ENCODE measurements around the gene KIF26A. TPM values are rescaled to one million over a fixed set of nuclear protein-coding genes. Genes with fewer than 3 reads are reported as not detected.
A peak's percentile ranks its signal among the peaks of the same experiment; 100 is the strongest.

KIF26A gene
- total RNA-seq, 1 experiment from 2014 or later = 61.0 TPM

DNA sequence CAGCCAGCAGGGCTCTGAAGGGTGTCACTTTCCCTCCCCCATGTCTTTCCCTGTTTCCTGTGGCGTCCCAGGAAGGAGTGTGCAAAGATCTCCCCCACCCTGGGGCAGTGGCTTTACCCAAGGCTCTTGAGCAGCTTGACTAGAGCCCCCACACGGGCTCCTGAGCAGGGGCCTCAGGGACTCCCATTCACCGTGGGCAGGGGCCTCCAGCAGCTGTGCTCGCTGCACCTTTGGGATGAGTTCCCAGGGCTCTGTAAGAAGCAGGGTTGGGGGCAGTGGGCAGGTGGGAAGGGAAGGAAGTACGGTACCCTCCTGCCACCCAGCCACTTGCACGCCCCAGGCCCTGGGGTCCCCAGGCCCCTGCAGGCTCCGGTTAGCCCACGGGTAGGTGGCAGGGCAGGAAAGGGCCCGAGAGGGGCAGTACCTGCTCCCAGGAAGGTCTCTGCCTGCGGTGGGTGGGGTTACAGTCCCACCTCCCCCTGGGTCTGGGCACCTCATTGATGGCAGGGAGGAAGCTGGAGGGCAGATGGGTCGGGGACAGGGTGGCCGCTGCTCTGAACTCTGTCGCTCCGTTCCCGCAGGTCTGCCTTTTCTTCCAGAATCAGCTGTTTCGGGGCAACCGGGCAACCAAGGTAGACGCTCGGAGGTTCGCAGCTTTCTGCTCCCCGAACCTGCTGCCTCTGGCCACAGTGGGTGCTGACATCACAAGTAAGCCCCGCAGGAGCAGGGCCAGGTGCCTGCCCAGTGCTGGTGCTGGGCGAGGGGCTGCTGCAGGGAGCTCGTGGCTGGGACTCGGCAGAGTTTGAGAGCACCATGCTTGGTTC is 39.9 kb upstream of the KIF26A start:
- no peak overlapping the region for H3K4me3 ChIP-seq (ENCODE audit: insufficient read depth, low read depth, low read length)
- no peaks in the 10 kb centered on the region for H3K27me3 ChIP-seq (ENCODE audit: control insufficient read depth, insufficient read depth, low read length)
- no peak for DNase-seq
- no peaks in the 10 kb centered on the region for H3K36me3 ChIP-seq (replicated peaks; ENCODE audit: control insufficient read depth, insufficient read depth, low read length)

DNA sequence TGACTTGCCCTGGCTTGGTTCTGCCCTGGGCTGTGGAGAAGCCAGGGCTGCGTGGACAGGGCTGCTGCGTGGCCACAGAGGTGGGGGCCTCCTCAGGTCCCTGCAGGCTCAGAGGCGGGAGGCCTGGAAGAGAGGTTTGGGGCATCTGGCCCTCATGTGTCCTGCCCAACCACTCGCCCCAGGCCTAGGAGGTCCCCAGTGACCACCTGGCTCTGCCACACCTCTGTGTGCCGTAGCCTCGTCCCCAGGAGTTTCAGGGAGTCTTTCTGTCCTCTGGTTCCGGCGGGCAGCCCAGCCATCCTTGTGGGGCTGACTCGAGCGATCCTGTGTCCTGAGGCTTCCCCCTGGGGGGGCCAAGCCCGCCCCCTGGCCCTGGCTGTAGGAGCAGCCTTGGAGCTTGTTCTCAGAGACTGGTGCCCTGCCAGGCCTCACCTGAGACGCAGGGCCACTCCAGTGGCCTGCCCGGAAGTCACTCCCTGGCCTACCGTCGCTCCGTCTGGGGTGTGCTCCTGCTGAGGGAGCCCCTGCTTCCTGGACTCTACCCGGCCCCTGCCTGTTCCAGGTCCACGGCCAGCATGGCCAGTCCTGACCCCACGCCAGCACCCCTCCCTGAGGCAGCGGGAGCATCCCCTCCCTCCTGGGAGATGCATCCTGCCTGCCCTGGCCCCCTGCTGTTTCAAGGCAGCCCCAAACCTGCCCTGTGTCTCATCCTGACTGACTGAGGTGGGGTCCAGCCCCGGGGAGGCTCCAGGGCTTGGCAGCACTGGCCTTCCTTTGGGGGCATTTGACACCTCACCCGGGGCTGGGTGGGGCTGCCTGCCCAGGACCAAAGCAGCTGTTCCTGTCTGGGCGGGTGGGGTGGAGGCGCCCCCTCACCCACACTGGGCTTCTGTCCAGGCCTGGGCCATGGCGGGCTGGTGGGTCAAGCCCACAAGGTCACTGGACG is 39.0 kb upstream of the KIF26A start:
- no peaks in the 10 kb centered on the region for H3K36me3 ChIP-seq (replicated peaks; ENCODE audit: control insufficient read depth, insufficient read depth, low read length)
- DNase-seq = no peak
- no peak overlapping the region for H3K4me3 ChIP-seq (ENCODE audit: insufficient read depth, low read depth, low read length)
- H3K27me3 ChIP-seq (ENCODE audit: control insufficient read depth, insufficient read depth, low read length) = no peaks in the 10 kb centered on the region

- no peak for DNase-seq
- no peaks in the 10 kb centered on the region for H3K27me3 ChIP-seq (ENCODE audit: control insufficient read depth, insufficient read depth, low read length)
- no peak overlapping the region for H3K4me3 ChIP-seq (ENCODE audit: insufficient read depth, low read depth, low read length)
- H3K36me3 ChIP-seq (replicated peaks; ENCODE audit: control insufficient read depth, insufficient read depth, low read length) = no peaks in the 10 kb centered on the region
Measured at GRCh38 chr14:104100171-104101085, 38.0 kb upstream of the KIF26A start.

DNA sequence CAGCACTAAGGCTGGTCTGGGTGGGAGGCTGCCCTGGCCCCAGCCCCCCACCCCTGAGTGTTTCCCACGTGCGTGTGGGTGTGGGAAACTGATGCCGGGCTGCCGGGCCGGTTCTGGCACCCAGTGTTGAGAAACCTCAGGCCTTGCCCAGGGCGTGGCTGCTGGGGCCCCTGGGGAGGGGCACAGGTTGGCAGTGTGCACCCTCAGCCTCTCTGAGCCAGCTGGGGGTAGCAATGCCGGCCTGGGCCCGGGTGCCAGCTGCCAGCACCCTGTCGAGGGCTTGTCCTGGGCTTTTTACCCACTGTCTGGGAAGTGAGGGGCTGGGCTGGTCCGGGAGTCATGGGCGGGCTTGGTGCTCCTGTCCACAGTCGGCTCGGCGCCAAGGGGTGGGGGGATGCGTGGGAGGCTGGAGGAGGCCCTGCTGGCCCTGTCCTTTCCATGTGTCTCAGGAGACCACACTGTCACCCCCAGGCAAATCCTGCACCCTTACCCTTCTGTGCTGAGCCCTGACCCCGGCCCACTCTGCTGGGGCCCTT is 37.2 kb upstream of the KIF26A start:
- DNase-seq = no peak
- no peaks in the 10 kb centered on the region for H3K27me3 ChIP-seq (ENCODE audit: control insufficient read depth, insufficient read depth, low read length)

GRCh38 chr14:104101651-104102281 is 36.6 kb upstream of the KIF26A start:
- DNase-seq = no peak
- no peaks in the 10 kb centered on the region for H3K36me3 ChIP-seq (replicated peaks; ENCODE audit: control insufficient read depth, insufficient read depth, low read length)
- no peaks in the 10 kb centered on the region for H3K27me3 ChIP-seq (ENCODE audit: control insufficient read depth, insufficient read depth, low read length)
- H3K4me3 ChIP-seq (ENCODE audit: insufficient read depth, low read depth, low read length) = no peak overlapping the region

More for the DNA sequence above, 37.2 kb upstream of the KIF26A start:
- H3K36me3 ChIP-seq (replicated peaks; ENCODE audit: control insufficient read depth, insufficient read depth, low read length) = no peaks in the 10 kb centered on the region
- H3K4me3 ChIP-seq (ENCODE audit: insufficient read depth, low read depth, low read length) = no peak overlapping the region

DNA sequence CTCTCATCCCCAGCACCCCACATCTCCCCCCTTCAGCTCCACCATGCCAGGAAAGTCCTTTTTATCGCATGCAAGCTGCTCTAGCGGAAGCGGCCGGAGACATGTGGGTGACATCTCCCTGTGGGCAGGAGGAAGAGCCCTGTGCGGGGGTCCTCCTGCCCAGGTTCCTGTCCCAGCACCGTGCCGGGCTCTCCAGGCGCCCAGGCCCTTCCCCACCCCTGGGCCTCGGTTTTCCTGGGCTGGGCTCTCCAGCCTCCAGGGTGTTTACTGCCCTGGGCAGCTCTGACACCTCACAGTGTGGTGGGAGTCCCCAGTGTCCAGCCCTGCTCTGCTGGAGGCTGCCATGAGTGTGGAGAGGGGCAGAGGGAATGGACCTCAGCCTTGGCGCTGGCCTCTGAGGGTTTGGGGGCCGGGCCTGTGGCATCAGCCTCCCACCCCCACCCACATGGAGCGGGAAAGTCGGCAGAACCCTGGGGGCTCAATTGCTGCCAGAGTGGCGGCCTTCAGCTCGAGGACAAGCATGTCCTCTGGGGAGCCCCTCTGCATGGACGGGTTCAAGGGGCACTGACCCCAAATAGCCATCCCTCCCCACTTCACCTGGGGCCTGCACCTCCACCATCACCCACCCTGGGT is 36.0 kb upstream of the KIF26A start:
- Histone ChIP-seq H3K27me3 (ENCODE audit: control insufficient read depth, insufficient read depth, low read length) (no peaks in the 10 kb centered on the region), H3K4me3 (ENCODE audit: insufficient read depth, low read depth, low read length) (no peak overlapping the region), H3K36me3 (replicated peaks; ENCODE audit: control insufficient read depth, insufficient read depth, low read length) (no peaks in the 10 kb centered on the region)
- DNase-seq = no peak

DNA sequence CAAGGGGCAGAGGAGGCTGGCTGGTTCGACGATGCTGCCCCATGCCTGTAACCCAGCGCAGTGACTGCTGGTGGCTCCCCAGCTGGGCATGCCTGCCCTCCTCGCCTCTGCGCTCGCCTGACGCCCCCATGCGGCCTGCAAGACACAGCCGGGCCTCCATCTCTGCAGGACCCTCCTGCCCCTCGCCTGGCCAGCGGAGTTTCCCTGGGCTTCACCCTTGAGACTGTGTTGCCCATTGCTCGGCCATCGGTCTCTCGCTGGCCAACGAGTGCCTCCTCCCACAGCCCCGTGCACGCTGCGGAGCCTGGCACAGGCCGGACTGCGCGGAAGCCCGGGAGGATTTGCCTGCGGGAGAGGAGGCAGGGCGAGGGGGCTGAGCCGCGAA is 35.3 kb upstream of the KIF26A start:
- Histone ChIP-seq H3K4me3 (ENCODE audit: insufficient read depth, low read depth, low read length) (no peak overlapping the region), H3K36me3 (replicated peaks; ENCODE audit: control insufficient read depth, insufficient read depth, low read length) (no peaks in the 10 kb centered on the region), H3K27me3 (ENCODE audit: control insufficient read depth, insufficient read depth, low read length) (no peaks in the 10 kb centered on the region)
- peak; percentile 77 for DNase-seq

DNA sequence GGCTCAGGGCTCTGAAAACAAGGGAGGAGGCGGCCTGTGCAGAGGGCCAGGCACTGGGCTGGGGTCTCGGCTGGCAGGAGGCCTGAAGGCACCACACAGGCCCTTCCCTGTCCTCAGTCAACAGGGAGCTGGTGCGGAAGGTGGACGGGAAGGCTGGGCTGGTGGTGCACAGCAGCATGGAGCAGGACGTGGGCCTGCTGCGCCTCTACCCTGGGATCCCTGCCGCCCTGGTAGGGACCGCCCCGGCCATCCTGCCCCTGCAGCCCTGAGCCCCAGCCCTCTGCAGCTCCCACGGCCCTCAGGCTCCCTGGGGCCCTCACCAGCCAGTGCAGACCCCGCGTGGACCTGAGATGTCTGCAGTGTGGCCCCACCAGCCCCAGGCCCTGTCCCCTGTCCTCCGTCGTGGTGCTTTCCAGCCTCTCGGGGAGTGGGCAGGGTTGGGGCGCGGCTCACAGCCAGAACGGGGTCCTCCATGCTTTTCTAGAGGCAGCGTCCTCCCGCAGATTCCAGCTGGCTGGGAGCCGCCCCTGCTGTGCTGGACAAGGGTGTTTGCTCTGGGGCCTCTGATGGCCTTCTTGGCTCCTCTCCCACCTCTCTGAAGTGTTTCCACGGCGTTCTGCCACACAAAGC is 34.8 kb upstream of the KIF26A start:
- Histone ChIP-seq H3K36me3 (replicated peaks; ENCODE audit: control insufficient read depth, insufficient read depth, low read length) (no peaks in the 10 kb centered on the region), H3K27me3 (ENCODE audit: control insufficient read depth, insufficient read depth, low read length) (no peaks in the 10 kb centered on the region), H3K4me3 (ENCODE audit: insufficient read depth, low read depth, low read length) (no peak overlapping the region)
- DNase-seq = no peak

GRCh38 chr14:104104076-104104901 is 34.1 kb upstream of the KIF26A start:
- DNase-seq = no peak
- Histone ChIP-seq H3K4me3 (ENCODE audit: insufficient read depth, low read depth, low read length) (no peak overlapping the region), H3K36me3 (replicated peaks; ENCODE audit: control insufficient read depth, insufficient read depth, low read length) (no peaks in the 10 kb centered on the region)

DNA sequence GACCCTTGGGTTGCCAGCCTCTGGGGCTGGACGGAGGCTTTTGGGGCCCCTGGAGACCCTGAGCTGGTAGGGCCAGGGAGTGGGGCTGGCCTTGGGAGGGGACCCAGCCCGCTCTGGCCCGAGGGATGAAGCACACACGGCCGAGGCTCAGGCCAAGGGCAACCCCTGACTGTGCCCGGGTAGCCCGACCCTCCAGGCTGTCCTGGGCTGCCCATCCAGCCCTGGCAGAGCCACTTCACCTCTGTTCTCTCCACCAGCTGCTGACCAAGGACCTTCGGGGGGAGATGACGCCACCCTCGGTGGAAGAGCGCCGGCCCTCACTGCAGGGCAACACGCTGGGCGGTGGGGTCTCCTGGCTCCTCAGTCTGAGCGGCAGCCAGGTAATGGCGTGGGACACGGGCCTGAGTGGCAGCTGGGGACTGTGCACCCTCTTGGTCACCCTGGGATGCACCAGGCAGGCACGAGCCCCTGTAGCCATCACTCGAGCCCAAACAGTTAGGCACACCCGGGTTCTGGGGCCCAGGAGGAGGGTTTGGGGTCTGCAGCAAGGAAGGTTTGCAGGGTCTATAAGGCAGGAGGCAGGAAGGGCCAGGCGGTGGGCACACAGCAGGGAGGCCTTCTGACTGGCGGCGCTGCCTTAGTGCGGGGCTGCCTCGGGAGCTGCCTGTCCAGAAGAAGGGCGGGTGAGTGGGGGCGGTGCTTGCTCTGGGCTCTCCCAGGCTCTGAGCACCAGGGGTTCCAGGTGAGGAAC is 33.1 kb upstream of the KIF26A start:
- no peaks in the 10 kb centered on the region for H3K36me3 ChIP-seq (replicated peaks; ENCODE audit: control insufficient read depth, insufficient read depth, low read length)
- H3K27me3 ChIP-seq (ENCODE audit: control insufficient read depth, insufficient read depth, low read length) = no peaks in the 10 kb centered on the region
- no peak for DNase-seq
- no peak overlapping the region for H3K4me3 ChIP-seq (ENCODE audit: insufficient read depth, low read depth, low read length)

More at GRCh38 chr14:104104076-104104901, 34.1 kb upstream of the KIF26A start:
- no peaks in the 10 kb centered on the region for H3K27me3 ChIP-seq (ENCODE audit: control insufficient read depth, insufficient read depth, low read length)

GRCh38 chr14:104105822-104106470 is 32.4 kb upstream of the KIF26A start:
- no peak overlapping the region for H3K4me3 ChIP-seq (ENCODE audit: insufficient read depth, low read depth, low read length)
- no peaks in the 10 kb centered on the region for H3K27me3 ChIP-seq (ENCODE audit: control insufficient read depth, insufficient read depth, low read length)
- no peaks in the 10 kb centered on the region for H3K36me3 ChIP-seq (replicated peaks; ENCODE audit: control insufficient read depth, insufficient read depth, low read length)
- DNase-seq = no peak
